RWPE1 (cell line): ENCODE measurements around the gene IGF1R.

Experiments
- CTCF ChIA-PET: fragments of 350-600 bp; sonication (Branson Sonifier 250); formaldehyde crosslinking; extraction: SDS; loops from one replicate; lab custom pipeline; 2021; lab: Yijun Ruan, JAX
- POLR2A ChIA-PET: fragments of 400-600 bp; formaldehyde crosslinking; extraction: SDS; loops from one replicate; lab custom pipeline; 2020; ENCODE audit warnings: antibody characterized with exemption; ENCODE audit not compliant: low non-redundant PET; lab: Yijun Ruan, JAX
- DNase-seq: peaks from one replicate; pipeline ENCODE4 v3.0.0; 2012; ENCODE audit warnings: low spot score
- H3K27ac ChIP-seq: fragments of 450-650 bp; 2 replicates; pipeline ENCODE4 v1.5.1; 2017
- TF ChIP-seq, protein P1 (sequence below): fragments of 450-650 bp; conservative IDR thresholded peaks from 2 replicates; pipeline ENCODE4 v1.5.1; 2017; ENCODE audit warnings: low read depth, mild to moderate bottlenecking

IGF1R gene

DNA sequence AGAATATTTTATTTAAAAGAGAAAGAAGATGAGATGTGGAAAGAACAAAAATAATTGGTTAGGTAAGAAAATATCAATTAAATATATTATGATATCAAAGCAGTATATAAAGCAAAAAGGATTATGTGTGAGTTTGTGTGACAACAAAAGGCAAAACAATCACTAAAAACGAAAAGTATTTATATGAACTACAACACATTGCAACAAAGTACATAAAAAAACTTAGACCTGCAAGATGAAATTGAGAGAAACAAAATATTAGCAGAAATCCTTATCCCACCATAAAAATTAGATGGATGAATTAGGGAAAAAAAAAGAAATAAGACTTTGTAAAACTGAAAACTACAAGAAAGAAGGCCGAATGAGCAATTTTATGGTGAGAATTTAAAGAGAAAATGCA is 27.3 kb upstream of the IGF1R start:
- no peak overlapping the region for H3K27ac ChIP-seq
- DNase-seq: no peak
- ChIA-PET POLR2A (no interaction called here), CTCF (interaction anchor here (0.7 kb wide), 1 partner anchor 63 kb away, joined by 3 read pairs; no protein-coding TSS in a partner anchor)
- TF ChIP-seq, protein P1, sequence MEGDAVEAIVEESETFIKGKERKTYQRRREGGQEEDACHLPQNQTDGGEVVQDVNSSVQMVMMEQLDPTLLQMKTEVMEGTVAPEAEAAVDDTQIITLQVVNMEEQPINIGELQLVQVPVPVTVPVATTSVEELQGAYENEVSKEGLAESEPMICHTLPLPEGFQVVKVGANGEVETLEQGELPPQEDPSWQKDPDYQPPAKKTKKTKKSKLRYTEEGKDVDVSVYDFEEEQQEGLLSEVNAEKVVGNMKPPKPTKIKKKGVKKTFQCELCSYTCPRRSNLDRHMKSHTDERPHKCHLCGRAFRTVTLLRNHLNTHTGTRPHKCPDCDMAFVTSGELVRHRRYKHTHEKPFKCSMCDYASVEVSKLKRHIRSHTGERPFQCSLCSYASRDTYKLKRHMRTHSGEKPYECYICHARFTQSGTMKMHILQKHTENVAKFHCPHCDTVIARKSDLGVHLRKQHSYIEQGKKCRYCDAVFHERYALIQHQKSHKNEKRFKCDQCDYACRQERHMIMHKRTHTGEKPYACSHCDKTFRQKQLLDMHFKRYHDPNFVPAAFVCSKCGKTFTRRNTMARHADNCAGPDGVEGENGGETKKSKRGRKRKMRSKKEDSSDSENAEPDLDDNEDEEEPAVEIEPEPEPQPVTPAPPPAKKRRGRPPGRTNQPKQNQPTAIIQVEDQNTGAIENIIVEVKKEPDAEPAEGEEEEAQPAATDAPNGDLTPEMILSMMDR: no peak

DNA sequence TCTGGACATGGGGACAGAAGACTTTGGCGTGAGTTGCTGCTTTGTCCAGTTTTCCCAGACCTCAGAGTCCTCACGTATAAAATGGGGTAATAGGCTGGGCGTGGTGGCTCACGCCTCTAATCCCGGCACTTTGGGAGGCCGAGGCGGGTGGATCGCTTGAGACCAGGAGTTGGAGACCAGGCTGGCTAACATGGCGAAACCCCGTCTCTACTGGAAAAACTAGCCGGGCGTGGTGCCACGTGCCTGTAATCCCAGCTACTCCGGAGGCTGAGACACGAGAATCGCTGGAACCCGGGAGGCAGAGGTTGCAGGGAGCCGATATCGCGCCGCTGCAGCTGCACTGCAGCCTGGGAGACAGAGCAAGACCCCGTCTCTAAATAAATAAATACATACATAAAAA is 22.7 kb upstream of the IGF1R start:
- no peak for DNase-seq
- ChIA-PET CTCF (no interaction called here), POLR2A (no interaction called here)
- no peak overlapping the region for H3K27ac ChIP-seq
- TF ChIP-seq, protein P1: no peak

DNA sequence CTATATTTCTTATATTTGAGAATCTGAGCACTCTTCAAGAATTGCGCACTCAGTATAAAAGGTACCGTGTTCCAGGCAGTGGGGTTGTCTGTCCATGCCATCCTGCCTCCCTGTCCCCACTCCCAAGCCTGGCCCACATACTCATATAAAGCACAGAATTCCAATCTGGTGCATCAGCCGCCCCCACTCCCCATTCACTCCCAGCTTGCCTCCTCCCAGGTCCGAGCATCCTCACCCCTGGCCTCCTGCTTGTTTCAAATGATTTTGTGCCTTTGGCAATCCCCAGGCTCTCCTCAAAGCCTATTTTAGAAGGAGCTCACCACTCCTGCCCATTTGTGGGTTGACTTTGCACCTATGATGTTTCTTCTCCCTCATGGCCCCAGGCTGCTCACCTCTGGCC is 22.2 kb upstream of the IGF1R start:
- DNase-seq: peak; percentile 13
- H3K27ac ChIP-seq: no peak overlapping the region
- ChIA-PET CTCF (no interaction called here), POLR2A (no interaction called here)
- TF ChIP-seq, protein P1: no peak

DNA sequence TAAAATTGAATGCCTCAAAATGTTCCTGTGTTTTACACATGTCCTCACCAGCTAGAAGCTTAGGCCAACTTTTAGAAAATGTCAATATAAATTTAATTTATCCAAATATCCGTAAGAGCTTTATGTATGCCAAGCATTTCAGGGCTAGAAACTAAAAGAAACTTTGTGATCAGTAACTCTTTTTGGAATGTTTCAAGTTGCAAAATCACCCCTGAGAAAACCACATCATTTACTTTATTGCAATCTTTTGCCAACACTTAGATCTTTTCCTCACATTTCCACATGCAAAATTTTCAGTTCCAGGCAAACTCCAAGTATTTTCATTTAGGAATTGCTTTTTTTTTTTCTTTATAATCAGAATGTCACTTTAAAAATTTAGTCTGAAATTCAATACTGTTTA is 20.1 kb upstream of the IGF1R start:
- no peak for DNase-seq
- CTCF ChIA-PET: interaction anchor here (0.7 kb wide), 1 partner anchor 109 kb away, joined by 4 read pairs; no protein-coding TSS in a partner anchor
- H3K27ac ChIP-seq: no peak overlapping the region
- POLR2A ChIA-PET: no interaction called here
- TF ChIP-seq, protein P1: no peak

DNA sequence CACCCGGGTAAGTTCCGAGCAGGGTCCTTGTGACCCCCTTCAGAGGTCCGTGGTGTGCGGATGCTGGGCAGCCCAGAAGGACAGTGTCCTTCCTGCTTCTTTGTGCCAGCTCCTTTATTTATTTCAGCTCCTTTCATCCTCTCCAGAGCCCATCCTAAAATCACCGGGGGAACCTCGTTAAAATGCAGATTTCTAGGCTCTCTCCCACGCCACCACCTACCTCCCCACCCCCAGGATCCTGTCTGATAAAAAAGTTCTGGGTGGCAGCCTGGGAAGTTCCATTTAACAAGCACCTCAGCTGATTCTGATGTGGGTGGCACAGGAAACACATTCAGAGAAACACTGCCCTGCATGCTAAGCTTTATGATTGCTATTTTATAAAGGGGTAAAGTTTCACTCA is 12.5 kb upstream of the IGF1R start:
- no peak for DNase-seq
- CTCF ChIA-PET: no interaction called here
- TF ChIP-seq, protein P1: no peak
- POLR2A ChIA-PET: no interaction called here
- no peak overlapping the region for H3K27ac ChIP-seq

DNA sequence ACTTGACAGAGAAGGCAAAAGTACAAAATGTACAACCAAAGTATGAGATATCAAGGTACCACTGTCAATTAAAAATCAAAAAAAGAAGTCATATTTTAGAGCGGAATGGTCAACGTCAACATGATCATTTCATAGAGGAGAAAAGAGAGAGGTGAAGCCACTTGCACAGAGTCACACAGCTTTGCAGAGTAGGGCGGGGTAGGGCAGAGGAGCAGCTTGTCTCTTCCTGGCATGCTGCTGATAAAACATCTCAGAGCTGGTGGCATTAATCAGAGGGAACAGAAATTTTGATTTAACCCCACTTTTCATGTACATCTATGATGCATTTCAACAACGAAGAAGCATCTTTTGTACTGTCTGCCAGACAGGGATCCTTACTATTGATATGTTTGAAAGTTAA is 5.2 kb upstream of the IGF1R start:
- no peak for DNase-seq
- H3K27ac ChIP-seq: no peak overlapping the region
- TF ChIP-seq, protein P1: no peak
- CTCF ChIA-PET: no interaction called here
- POLR2A ChIA-PET: no interaction called here
